AG09309 (cell line): ENCODE measurements around the gene BAG5.

Experiments
- DNase-seq: peaks from one replicate; pipeline ENCODE4 v3.0.0-alpha.2; 2010; ENCODE audit warnings: low read depth
- H3K4me3 ChIP-seq: 2 replicates; pipeline ENCODE4 v1.5.1; 2011; ENCODE audit warnings: mild to moderate bottlenecking, low read depth, low read length, moderate library complexity; ENCODE audit not compliant: control insufficient read depth
- TF ChIP-seq, protein P1 (sequence below): IDR thresholded peaks from 2 replicates; pipeline ENCODE4 v1.5.1; 2011; ENCODE audit warnings: mild to moderate bottlenecking, low read depth, low read length, inconsistent platforms; ENCODE audit not compliant: insufficient read depth, control insufficient read depth; ENCODE audit errors: missing control alignments

BAG5 gene

DNA sequence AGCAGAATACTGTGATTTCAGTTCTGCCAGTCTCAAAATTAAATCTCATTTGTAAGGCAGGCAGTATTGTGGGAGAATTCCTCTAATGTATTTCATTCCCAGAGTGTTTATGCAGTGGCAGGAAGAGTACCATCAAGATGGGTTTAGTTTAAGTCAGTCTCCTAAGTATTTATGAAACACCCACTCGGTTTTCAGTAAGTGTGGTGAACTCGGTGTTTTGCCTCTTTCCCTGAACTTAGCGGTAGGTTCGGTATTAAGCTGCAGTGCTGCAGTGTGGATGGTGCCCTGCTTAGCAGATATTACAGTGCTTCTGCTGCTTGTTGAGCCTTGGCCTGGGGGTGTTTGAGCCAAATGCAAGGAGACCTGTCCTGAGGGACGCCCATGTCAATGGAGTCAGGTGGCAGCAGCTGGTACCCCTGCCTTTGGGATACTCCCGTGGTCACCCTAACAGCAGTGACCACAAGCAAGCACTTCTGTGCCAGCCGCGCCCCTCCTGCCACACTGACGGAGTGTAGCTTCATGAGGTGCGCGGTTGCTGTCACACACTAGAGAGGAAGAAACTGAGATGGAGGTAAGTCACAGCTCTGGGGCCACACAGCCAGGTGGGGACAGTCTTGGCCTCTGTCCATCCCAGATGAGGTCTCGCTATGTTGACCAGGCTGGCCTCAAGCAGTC, 16.1 kb upstream of the BAG5 start:
- H3K4me3 ChIP-seq: no peak overlapping the region
- TF ChIP-seq, protein P1, sequence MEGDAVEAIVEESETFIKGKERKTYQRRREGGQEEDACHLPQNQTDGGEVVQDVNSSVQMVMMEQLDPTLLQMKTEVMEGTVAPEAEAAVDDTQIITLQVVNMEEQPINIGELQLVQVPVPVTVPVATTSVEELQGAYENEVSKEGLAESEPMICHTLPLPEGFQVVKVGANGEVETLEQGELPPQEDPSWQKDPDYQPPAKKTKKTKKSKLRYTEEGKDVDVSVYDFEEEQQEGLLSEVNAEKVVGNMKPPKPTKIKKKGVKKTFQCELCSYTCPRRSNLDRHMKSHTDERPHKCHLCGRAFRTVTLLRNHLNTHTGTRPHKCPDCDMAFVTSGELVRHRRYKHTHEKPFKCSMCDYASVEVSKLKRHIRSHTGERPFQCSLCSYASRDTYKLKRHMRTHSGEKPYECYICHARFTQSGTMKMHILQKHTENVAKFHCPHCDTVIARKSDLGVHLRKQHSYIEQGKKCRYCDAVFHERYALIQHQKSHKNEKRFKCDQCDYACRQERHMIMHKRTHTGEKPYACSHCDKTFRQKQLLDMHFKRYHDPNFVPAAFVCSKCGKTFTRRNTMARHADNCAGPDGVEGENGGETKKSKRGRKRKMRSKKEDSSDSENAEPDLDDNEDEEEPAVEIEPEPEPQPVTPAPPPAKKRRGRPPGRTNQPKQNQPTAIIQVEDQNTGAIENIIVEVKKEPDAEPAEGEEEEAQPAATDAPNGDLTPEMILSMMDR: no peak
- DNase-seq: no peak

DNA sequence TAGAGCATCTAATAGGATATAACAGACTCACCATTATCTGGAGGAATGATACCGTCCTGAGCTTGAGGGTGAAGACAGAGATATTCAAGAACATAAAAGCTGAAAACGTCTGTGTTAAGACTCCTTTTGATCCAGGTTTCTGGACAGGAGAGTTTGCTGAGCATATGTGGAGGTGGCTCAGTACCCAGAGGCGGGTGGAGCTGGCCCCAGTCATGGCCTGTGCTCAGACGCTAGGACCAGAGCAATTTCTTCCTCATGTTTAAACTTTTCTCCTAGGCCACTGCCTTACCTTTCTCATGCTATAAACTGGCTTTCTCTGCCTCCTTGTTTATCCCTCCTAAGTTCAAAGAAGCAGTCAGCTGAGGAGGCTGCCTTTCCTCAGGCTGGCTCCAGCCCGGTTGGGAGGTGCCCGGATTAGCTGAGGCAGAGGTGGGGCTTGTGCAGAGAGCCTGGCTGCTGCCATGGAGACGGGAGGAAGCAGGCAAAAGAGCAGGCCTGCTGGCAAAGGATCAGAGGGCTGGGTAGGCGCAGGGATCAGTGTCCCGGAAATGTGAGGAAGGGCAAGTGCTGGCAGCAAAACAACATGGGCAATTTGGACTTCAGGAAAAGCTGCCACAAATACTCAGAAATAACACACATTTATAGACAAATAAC, 14.0 kb upstream of the BAG5 start:
- TF ChIP-seq, protein P1: no peak
- peak; percentile 46 for DNase-seq
- H3K4me3 ChIP-seq: no peak overlapping the region

DNA sequence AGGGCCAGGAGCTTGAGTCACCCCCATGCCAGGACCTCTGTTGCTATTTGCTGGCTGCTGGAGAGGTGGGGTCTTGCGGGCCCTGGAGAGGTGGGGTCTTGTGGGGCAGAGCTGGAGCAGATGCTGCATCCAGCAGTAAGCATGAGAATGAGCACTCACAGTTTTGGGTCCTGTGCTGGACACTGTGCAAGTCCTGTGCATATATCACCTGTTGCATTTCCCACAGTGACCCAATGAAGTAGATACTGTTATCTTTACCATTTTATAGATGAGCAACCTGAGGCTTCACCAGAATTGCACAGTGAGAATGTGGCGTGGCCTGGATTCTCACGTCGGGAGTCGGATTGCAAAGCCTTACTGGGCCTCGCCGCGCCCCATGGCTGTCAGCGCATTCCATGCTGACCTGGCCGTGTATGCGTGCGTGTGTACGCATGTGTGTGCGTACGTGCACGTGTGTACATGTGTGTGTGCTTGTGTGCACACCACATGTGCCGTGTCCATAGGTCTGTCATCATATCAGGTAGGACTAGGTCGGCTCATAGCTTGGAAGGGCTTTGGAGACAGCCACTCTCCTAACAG, 12.3 kb upstream of the BAG5 start:
- no peak overlapping the region for H3K4me3 ChIP-seq
- TF ChIP-seq, protein P1: no peak
- DNase-seq: no peak

DNA sequence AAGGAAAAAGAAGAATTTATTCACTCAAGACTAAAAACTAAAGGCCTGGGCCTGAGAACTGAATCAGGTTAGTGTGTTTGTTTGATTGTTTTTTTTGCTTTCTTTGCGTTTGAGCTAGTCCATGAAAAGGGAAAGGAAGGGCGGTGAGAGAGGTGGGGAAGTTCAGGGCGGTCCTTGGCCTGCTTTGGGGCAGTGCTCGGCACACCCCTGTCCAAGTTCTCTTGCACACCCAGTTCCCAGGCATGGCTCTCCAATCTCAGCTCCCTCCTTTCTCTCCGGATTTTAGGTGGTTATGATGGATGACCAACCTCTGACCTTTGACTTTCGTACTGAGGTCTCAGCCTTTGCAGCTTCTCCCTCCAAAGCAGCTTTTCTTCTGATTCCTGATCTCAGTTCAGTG, 11.6 kb upstream of the BAG5 start:
- DNase-seq: no peak
- H3K4me3 ChIP-seq: no peak overlapping the region
- TF ChIP-seq, protein P1: no peak

DNA sequence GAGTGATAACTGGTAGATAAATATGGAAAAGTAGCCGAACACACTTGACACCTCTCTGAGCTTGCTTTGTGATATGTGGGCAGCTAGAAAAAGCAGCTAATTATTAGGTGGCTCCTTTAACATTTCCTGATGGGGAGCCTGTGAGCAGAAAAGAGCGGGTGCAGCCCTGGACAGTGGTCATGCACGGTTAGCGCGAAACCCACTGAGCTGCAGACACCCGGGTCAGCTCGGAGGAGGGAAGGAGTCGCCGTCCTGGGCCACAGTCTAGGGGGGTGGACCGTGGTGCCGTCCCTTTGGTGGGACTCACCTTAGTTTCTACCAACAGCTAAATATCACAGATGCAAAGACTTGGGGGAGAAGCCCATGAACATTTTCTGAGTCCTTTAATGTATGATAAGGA, 7.0 kb upstream of the BAG5 start:
- TF ChIP-seq, protein P1: no peak
- no peak overlapping the region for H3K4me3 ChIP-seq
- no peak for DNase-seq

DNA sequence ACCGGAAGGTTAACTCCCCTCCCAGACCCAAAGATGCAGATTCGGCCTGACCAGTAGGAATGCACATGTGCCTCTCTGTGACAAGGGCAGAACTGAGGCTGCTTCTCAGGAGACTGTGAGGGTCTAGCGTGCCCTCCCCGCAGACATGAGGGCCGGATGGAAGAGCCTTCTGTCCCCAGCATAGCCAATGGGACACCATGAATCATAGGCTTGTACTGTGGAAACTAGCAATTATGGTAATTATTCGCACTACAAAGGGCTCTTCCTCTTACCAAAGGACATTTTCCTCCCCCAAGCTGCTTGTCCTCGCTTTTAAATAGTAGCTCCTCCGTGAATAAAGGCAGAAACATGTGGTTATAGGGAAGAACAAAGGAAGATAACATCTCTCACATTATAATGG, 6.5 kb upstream of the BAG5 start:
- TF ChIP-seq, protein P1: no peak
- DNase-seq: no peak
- H3K4me3 ChIP-seq: no peak overlapping the region
